Psoas muscle (tissue), 8 donors: ENCODE results near the gene MYBPC2. TPM values are rescaled to one million over a fixed set of nuclear protein-coding genes. Genes with fewer than 3 reads are reported as not detected.

ENCODE experiments used
- ATAC-seq, 4 donors: fragments of 200-7000 bp; cut with Tn5 transposase; one replicate each; pipeline ENCODE4 v1.9.1; 2020; ENCODE audit warnings: moderate library complexity in 3 of 4, mild to moderate bottlenecking in 2 of 4
- DNase-seq, 2 donors: peaks; one replicate each; pipeline ENCODE4 v3.0.0-alpha.2; 2020
- H3K27ac ChIP-seq: fragments of 200-600 bp; one replicate; pipeline ENCODE4 v1.8.0; 2022
- H3K27me3 ChIP-seq, 3 donors: fragments of 200-600 bp in 1 of 3; one replicate each; pipeline versions ENCODE4 v1.6.1 to v1.8.0; 2013 to 2022; ENCODE audit warnings: low read length in 2 of 3, mild to moderate bottlenecking in 2 of 3, moderate library complexity in 1 of 3; ENCODE audit not compliant: insufficient read depth in 3 of 3
- H3K36me3 ChIP-seq, 2 donors: fragments of 200-600 bp in 1 of 2; one replicate each; pipeline versions ENCODE4 v1.6.1 to v1.8.0; 2013 to 2022; ENCODE audit warnings: low read depth in 1 of 2, mild to moderate bottlenecking in 1 of 2, moderate library complexity in 1 of 2; ENCODE audit not compliant: insufficient read depth in 1 of 2
- H3K4me1 ChIP-seq: fragments of 200-600 bp; one replicate; pipeline ENCODE4 v1.8.0; 2022
- H3K4me3 ChIP-seq: fragments of 200-600 bp; one replicate; pipeline ENCODE4 v1.8.0; 2022; ENCODE audit warnings: mild to moderate bottlenecking
- H3K9me3 ChIP-seq: fragments of 200-600 bp; one replicate; pipeline ENCODE4 v1.8.0; 2022
- CTCF ChIP-seq: fragments of 200-600 bp; IDR thresholded peaks from one replicate; pipeline ENCODE4 v1.8.0; 2022; ENCODE audit warnings: antibody characterized with exemption
- WGBS, 3 donors: extraction: QIAGEN DNeasy Blood & Tissue Kit; methylation state at CpG; one replicate each; pipeline versions ENCODE4 v1.1.6 to v1.1.7; 2013; 5-methylcytosine and 5-hydroxymethylcytosine counted together
- intact Hi-C, 2 donors: fragments of 100-400 bp; cut with DNase I; formaldehyde crosslinking; loops; one replicate each; pipeline versions ENCODE4 v1.11.0 to v1.14.2; 2022
- polyA plus RNA-seq, 3 donors: library from polyadenylated mRNA; stranded (reverse); fragments of 200-250 nt; gene quantifications; one replicate each; pipeline ENCODE4 v1.2.3, GENCODE V29; 2013
- total RNA-seq, 4 donors: library from RNA; stranded (reverse); fragmentation: NEBNext Ultra II Directional in 2 of 4; extraction: Animal tissue kit (Norgen Biotek cat#: 25700) in 2 of 4; gene quantifications; one replicate each; pipeline versions ENCODE4 v1.2.1 to v1.2.4, GENCODE V29; 2021 to 2023
- donor health status: healthy with polysubstance abuse.
- donor health status: DM: no; HTN: no; CAD: no; lungs with moderate emphysema.
- donor health status: Bipolar disorder and iron deficiency.
- donor health status: healthy.
- donor health status: DM: yes; HTN: yes; CAD: no.
- donor health status: DM: no; HTN: no; CAD: no.
- donor health status: DM: no; HTN: no; CAD: no.
- donor health status: DM: yes; HTN: yes; CAD: no.

The MYBPC2 gene
- total and polyA plus RNA-seq, 7 donors = 65.8 to 1,898 (median 1,123) TPM

GRCh38 chr19:50507376-50507775, 74.7 kb downstream of the MYBPC2 start:
- DNase-seq (no peak), ATAC-seq (no peak)
- Histone ChIP-seq H3K36me3 (peaks cover 0 to 10% of the 10 kb centered on the region in 2 donors), H3K4me1 (peaks cover 7% of the 10 kb centered on the region), H3K27me3 (no peaks in the 10 kb centered on the region), H3K9me3 (no peaks in the 10 kb centered on the region), H3K27ac (no peak overlapping the region), H3K4me3 (no peak overlapping the region)
- WGBS, 3 donors = 89 to 95% (median 92%) methylated on average over 8 of the region's 8 CpGs
- intact Hi-C loops = no loop called here
- no peak for TF ChIP-seq CTCF

GRCh38 chr19:50508843-50509190, 76.1 kb downstream of the MYBPC2 start:
- Histone ChIP-seq H3K4me1 (peaks cover 7% of the 10 kb centered on the region), H3K4me3 (no peak overlapping the region), H3K27ac (no peak overlapping the region), H3K9me3 (no peaks in the 10 kb centered on the region), H3K27me3 (no peaks in the 10 kb centered on the region), H3K36me3 (peaks cover 0 to 10% of the 10 kb centered on the region in 2 donors)
- ATAC-seq (no peak), DNase-seq (no peak)
- WGBS, 3 donors = 72 to 93% (median 86%) methylated on average over 2 to 3 of the region's 3 CpGs
- intact Hi-C loops = no loop called here
- TF ChIP-seq CTCF = no peak

- Histone ChIP-seq H3K27me3 (no peaks in the 10 kb centered on the region), H3K27ac (no peak overlapping the region), H3K4me3 (no peak overlapping the region), H3K4me1 (peaks cover 7% of the 10 kb centered on the region), H3K36me3 (peaks cover 0 to 10% of the 10 kb centered on the region in 2 donors), H3K9me3 (no peaks in the 10 kb centered on the region)
- WGBS, 3 donors = 83 to 89% (median 83%) methylated on average over 11 of the region's 11 CpGs
- TF ChIP-seq CTCF = no peak
- no peak for ATAC-seq
- DNase-seq = no peak
- intact Hi-C loops = no loop called here
Observed at GRCh38 chr19:50509366-50509765, 76.7 kb downstream of the MYBPC2 start.

- Histone ChIP-seq H3K9me3 (no peaks in the 10 kb centered on the region), H3K27ac (peak overlapping the region; percentile 80), H3K4me1 (peaks cover 7% of the 10 kb centered on the region), H3K4me3 (peak overlapping the region; percentile 88), H3K36me3 (peaks cover 0 to 10% of the 10 kb centered on the region in 2 donors), H3K27me3 (no peaks in the 10 kb centered on the region)
- no peak for ATAC-seq
- DNase-seq = no peak
- no peak for TF ChIP-seq CTCF
- intact Hi-C loops = loop anchor here in 1 of 2 donors (5.0 kb wide), 1 partner anchor 33 kb away; the partner anchor contains the start of genes EMC10 and GARIN5A
- 31 to 40% (median 32%) methylated on average over 26 of the region's 26 CpGs for WGBS, 3 donors
Observed at GRCh38 chr19:50510121-50510670, 77.5 kb downstream of the MYBPC2 start.

GRCh38 chr19:50510700-50511068, 78.0 kb downstream of the MYBPC2 start:
- H3K27ac ChIP-seq = peak overlapping the region; percentile 80
- H3K27me3 ChIP-seq = peaks cover 0 to 4% (median 0%) of the 10 kb centered on the region in 3 donors
- intact Hi-C loops = loop anchor here in 1 of 2 donors (5.0 kb wide), 1 partner anchor 33 kb away; the partner anchor contains the start of genes EMC10 and GARIN5A
- DNase-seq (no peak), ATAC-seq (no peak)
- 2 to 4% (median 2%) methylated on average over 7 to 10 of the region's 10 CpGs for WGBS, 3 donors
- TF ChIP-seq CTCF = no peak
- peak overlapping the region; percentile 88 for H3K4me3 ChIP-seq
- H3K4me1 ChIP-seq = peaks cover 7% of the 10 kb centered on the region
- no peaks in the 10 kb centered on the region for H3K9me3 ChIP-seq
- peaks cover 0 to 7% of the 10 kb centered on the region in 2 donors for H3K36me3 ChIP-seq
